GM12873 (cell line): Measurements from ENCODE around the gene PLXNB2.

ENCODE experiments used
- CTCF ChIP-seq: IDR thresholded peaks from 2 replicates; pipeline ENCODE4 v1.5.1; 2012; ENCODE audit warnings: low read depth, mild to moderate bottlenecking, moderate library complexity, low read length, control low read depth; ENCODE audit not compliant: insufficient read depth; ENCODE audit errors: missing control alignments

PLXNB2 gene

GRCh38 chr22:50286701-50287318 is 20.6 kb downstream of the PLXNB2 start:
- no peak for TF ChIP-seq CTCF

GRCh38 chr22:50286275-50286674 is 21.2 kb downstream of the PLXNB2 start:
- no peak for TF ChIP-seq CTCF

GRCh38 chr22:50285568-50286229 is 21.7 kb downstream of the PLXNB2 start:
- TF ChIP-seq CTCF = no peak

GRCh38 chr22:50284479-50284878 is 23.0 kb downstream of the PLXNB2 start:
- TF ChIP-seq CTCF = no peak

- no peak for TF ChIP-seq CTCF
These were observed 23.6 kb downstream of the PLXNB2 start for GRCh38 chr22:50283821-50284220.

GRCh38 chr22:50282361-50283155 is 24.9 kb downstream of the PLXNB2 start:
- TF ChIP-seq CTCF = no peak

- no peak for TF ChIP-seq CTCF
These were observed 25.5 kb downstream of the PLXNB2 start for GRCh38 chr22:50281957-50282356.
